HG02571 (cell line): ENCODE measurements around the gene VWA8.
"Not testable (repeated sequence)": the region's sequence is repeated elsewhere in the genome, so short reads cannot be mapped to it uniquely, and the experiment has no call there.

Source experiments
- ATAC-seq: cut with Tn5 transposase; IDR thresholded peaks from one replicate; pipeline ENCODE4 v1.9.1; 2021; ENCODE audit warnings: mild to moderate bottlenecking, moderate library complexity; ENCODE audit not compliant: unreplicated experiment

Gene VWA8

GRCh38 chr13:41859565-41859964, 101.3 kb downstream of the VWA8 start:
- ATAC-seq = no peak

- ATAC-seq = no peak
Measured at GRCh38 chr13:41858780-41859179, 102.1 kb downstream of the VWA8 start.

GRCh38 chr13:41854758-41855157, 106.2 kb downstream of the VWA8 start:
- no peak for ATAC-seq

- ATAC-seq = no peak
Measured at GRCh38 chr13:41851351-41851750, 109.6 kb downstream of the VWA8 start.

GRCh38 chr13:41848435-41849255, 112.3 kb downstream of the VWA8 start:
- ATAC-seq = no peak

GRCh38 chr13:41847216-41847615, 113.7 kb downstream of the VWA8 start:
- ATAC-seq = no peak

GRCh38 chr13:41842036-41842620, 118.8 kb downstream of the VWA8 start:
- ATAC-seq = no peak

GRCh38 chr13:41837629-41838028, 123.3 kb downstream of the VWA8 start:
- ATAC-seq = no peak

- no peak for ATAC-seq
Measured at GRCh38 chr13:41835871-41836270, 125.0 kb downstream of the VWA8 start.

- not testable (repeated sequence) for ATAC-seq
Measured at GRCh38 chr13:41834697-41835096, 126.2 kb downstream of the VWA8 start.

GRCh38 chr13:41833831-41834230, 127.1 kb downstream of the VWA8 start:
- ATAC-seq = no peak

GRCh38 chr13:41833201-41833600, 127.7 kb downstream of the VWA8 start:
- ATAC-seq = no peak

GRCh38 chr13:41827507-41828213, 133.2 kb downstream of the VWA8 start:
- ATAC-seq = no peak

GRCh38 chr13:41825691-41826090, 135.2 kb downstream of the VWA8 start:
- ATAC-seq = no peak

- no peak for ATAC-seq
Measured at GRCh38 chr13:41823476-41823875, 137.4 kb downstream of the VWA8 start.

GRCh38 chr13:41822560-41822959, 138.3 kb downstream of the VWA8 start:
- no peak for ATAC-seq

- no peak for ATAC-seq
Measured at GRCh38 chr13:41821238-41821594, 139.7 kb downstream of the VWA8 start.

GRCh38 chr13:41820581-41821237, 140.2 kb downstream of the VWA8 start:
- ATAC-seq = no peak

GRCh38 chr13:41816057-41816456, 144.9 kb downstream of the VWA8 start:
- ATAC-seq = no peak

GRCh38 chr13:41813426-41813825, 147.5 kb downstream of the VWA8 start:
- no peak for ATAC-seq

- no peak for ATAC-seq
Measured at GRCh38 chr13:41812851-41813250, 148.1 kb downstream of the VWA8 start.
